AG09309 (cell line): ENCODE data around the gene CCDC12.
A peak's percentile ranks its signal among the peaks of the same experiment; 100 is the strongest.

Experiments
- DNase-seq: peaks from one replicate; pipeline ENCODE4 v3.0.0-alpha.2; 2010; ENCODE audit warnings: low read depth
- H3K4me3 ChIP-seq: 2 replicates; pipeline ENCODE4 v1.5.1; 2011; ENCODE audit warnings: mild to moderate bottlenecking, low read depth, low read length, moderate library complexity; ENCODE audit not compliant: control insufficient read depth
- CTCF ChIP-seq: IDR thresholded peaks from 2 replicates; pipeline ENCODE4 v1.5.1; 2011; ENCODE audit warnings: mild to moderate bottlenecking, low read depth, low read length, inconsistent platforms; ENCODE audit not compliant: insufficient read depth, control insufficient read depth; ENCODE audit errors: missing control alignments

Gene CCDC12

GRCh38 chr3:46883830-46884185 lies 92.7 kb downstream of the CCDC12 start:
- H3K4me3 ChIP-seq, result no peak overlapping the region
- TF ChIP-seq CTCF, result no peak
- no peak for DNase-seq

- no peak for TF ChIP-seq CTCF
- no peak for DNase-seq
- peak overlapping the region; percentile 44 for H3K4me3 ChIP-seq
Observed at GRCh38 chr3:46883054-46883829, 93.3 kb downstream of the CCDC12 start.

GRCh38 chr3:46882377-46883053 lies 94.0 kb downstream of the CCDC12 start:
- TF ChIP-seq CTCF, result no peak
- H3K4me3 ChIP-seq, result peak overlapping the region; percentile 44
- no peak for DNase-seq

- no peak for DNase-seq
- TF ChIP-seq CTCF, result no peak
- H3K4me3 ChIP-seq, result peak overlapping the region; percentile 44
Observed at GRCh38 chr3:46881596-46882376, 94.8 kb downstream of the CCDC12 start.

- DNase-seq, result no peak
- no peak overlapping the region; the same call in 1 of the 2 replicates for H3K4me3 ChIP-seq
- TF ChIP-seq CTCF, result no peak
Observed at GRCh38 chr3:46880884-46881595, 95.5 kb downstream of the CCDC12 start.

- TF ChIP-seq CTCF, result peak; percentile 11
- no peak overlapping the region for H3K4me3 ChIP-seq
- DNase-seq, result no peak
Observed at GRCh38 chr3:46878781-46879436, 97.6 kb downstream of the CCDC12 start.
